GM18858 (cell line): Measurements from ENCODE around the gene HOXD11.

Experiments used
- ATAC-seq: cut with Tn5 transposase; IDR thresholded peaks from one replicate; pipeline ENCODE4 v1.9.1; 2021; ENCODE audit not compliant: unreplicated experiment

Gene HOXD11

GRCh38 chr2:176147210-176147799 is 40.2 kb downstream of the HOXD11 start:
- ATAC-seq = no peak

- no peak for ATAC-seq
These were observed 40.9 kb downstream of the HOXD11 start for GRCh38 chr2:176147800-176148496.

- ATAC-seq = no peak
These were observed 41.8 kb downstream of the HOXD11 start for GRCh38 chr2:176148751-176149421.

GRCh38 chr2:176149481-176149938 is 42.4 kb downstream of the HOXD11 start:
- no peak for ATAC-seq

GRCh38 chr2:176149939-176150583 is 43.0 kb downstream of the HOXD11 start:
- ATAC-seq = no peak

GRCh38 chr2:176150584-176151441 is 43.7 kb downstream of the HOXD11 start:
- ATAC-seq = no peak

- ATAC-seq = no peak
These were observed 44.6 kb downstream of the HOXD11 start, which contains the start of gene HOXD4 for GRCh38 chr2:176151442-176152287. HOXD4 (plus strand) TSS chr2:176151550; CDS start chr2:176151634, 84 bp downstream.

GRCh38 chr2:176152350-176153181 is 45.5 kb downstream of the HOXD11 start:
- no peak for ATAC-seq

GRCh38 chr2:176154576-176155252 is 47.6 kb downstream of the HOXD11 start:
- ATAC-seq = no peak

GRCh38 chr2:176155356-176156044 is 48.4 kb downstream of the HOXD11 start:
- ATAC-seq = no peak

GRCh38 chr2:176156301-176156806 is 49.3 kb downstream of the HOXD11 start:
- ATAC-seq = no peak

GRCh38 chr2:176156807-176157498 is 49.9 kb downstream of the HOXD11 start, which contains the start of gene HOXD3:
HOXD3 (plus strand) TSS chr2:176157307; CDS start chr2:176169115, 11,808 bp downstream.
- no peak for ATAC-seq

- no peak for ATAC-seq
These were observed 50.6 kb downstream of the HOXD11 start for GRCh38 chr2:176157499-176158185.

- no peak for ATAC-seq
These were observed 51.1 kb downstream of the HOXD11 start for GRCh38 chr2:176158186-176158591.

GRCh38 chr2:176158855-176159662 is 52.0 kb downstream of the HOXD11 start:
- ATAC-seq = no peak
